ENCODE data around the gene TIMM29. TPM values are rescaled to one million over a fixed set of nuclear protein-coding genes. Genes with fewer than 3 reads are reported as not detected.

Gene TIMM29
- total and polyA plus RNA-seq, 3 donors from 2014 or later, result 20.2 to 45.7 (median 40.9) TPM

GRCh38 chr19:10920781-10921180 is 7.8 kb upstream of the TIMM29 start:
- Histone ChIP-seq H3K27me3 (no peaks in the 10 kb centered on the region), H3K36me3 (ENCODE audit: low read depth, missing control alignments) (no peaks in the 10 kb centered on the region), H3K4me1 (no peaks in the 10 kb centered on the region), H3K4me3 (no peak overlapping the region), H3K27ac (no peak overlapping the region), H3K9me3 (no peaks in the 10 kb centered on the region)
- 90 to 91% methylated on average over 14 to 16 of the region's 16 CpGs for WGBS, 2 donors
- DNase-seq, result no peak
- no peak for TF ChIP-seq POLR2A (IDR thresholded peaks at IDR 0.05)
- no peak for TF ChIP-seq CTCF (IDR thresholded peaks at IDR 0.05)
- intact Hi-C loops (cut with DNase I; ENCODE audit: low total_unique reads), result loop anchor here (10.0 kb wide), 1 partner anchor 46 kb away; the partner anchor contains the start of gene CARM1

DNA sequence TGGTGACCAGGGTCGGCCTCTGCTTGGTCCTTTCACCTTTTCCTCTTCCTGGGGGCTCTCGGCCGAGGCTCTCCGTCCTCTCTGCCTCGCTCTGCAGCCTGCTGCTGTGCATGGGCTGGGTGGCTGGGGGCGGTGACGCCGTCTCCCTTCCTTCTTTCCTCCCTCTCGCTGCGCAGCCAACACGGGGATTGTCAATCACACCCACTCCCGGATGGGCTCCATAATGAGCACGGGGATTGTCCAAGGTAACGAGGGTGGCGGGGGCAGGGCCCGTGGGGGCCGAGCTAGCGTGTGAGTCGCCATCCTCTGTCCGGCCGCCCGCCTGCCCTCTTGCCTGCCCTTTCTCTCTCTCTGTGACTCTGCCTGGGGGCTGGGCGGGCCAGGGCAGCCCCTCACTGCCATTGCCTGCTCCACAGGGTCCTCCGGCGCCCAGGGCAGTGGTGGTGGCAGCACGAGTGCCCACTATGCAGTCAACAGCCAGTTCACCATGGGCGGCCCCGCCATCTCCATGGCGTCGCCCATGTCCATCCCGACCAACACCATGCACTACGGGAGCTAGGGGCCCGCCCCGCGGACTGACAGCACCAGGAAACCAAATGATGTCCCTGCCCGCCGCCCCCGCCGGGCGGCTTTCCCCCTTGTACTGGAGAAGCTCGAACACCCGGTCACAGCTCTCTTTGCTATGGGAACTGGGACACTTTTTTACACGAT is 7.3 kb upstream of the TIMM29 start:
- Histone ChIP-seq H3K9me3 (no peaks in the 10 kb centered on the region), H3K27me3 (no peaks in the 10 kb centered on the region), H3K4me3 (no peak overlapping the region), H3K36me3 (ENCODE audit: low read depth, missing control alignments) (no peaks in the 10 kb centered on the region), H3K4me1 (no peaks in the 10 kb centered on the region), H3K27ac (no peak overlapping the region)
- 90 to 92% methylated on average over 40 to 43 of the region's 43 CpGs for WGBS, 2 donors
- intact Hi-C loops (cut with DNase I; ENCODE audit: low total_unique reads), result loop anchor here (10.0 kb wide), 1 partner anchor 47 kb away; the partner anchor contains the start of gene CARM1
- TF ChIP-seq POLR2A (IDR thresholded peaks at IDR 0.05) (no peak), CTCF (IDR thresholded peaks at IDR 0.05) (no peak)
- DNase-seq, result no peak

DNA sequence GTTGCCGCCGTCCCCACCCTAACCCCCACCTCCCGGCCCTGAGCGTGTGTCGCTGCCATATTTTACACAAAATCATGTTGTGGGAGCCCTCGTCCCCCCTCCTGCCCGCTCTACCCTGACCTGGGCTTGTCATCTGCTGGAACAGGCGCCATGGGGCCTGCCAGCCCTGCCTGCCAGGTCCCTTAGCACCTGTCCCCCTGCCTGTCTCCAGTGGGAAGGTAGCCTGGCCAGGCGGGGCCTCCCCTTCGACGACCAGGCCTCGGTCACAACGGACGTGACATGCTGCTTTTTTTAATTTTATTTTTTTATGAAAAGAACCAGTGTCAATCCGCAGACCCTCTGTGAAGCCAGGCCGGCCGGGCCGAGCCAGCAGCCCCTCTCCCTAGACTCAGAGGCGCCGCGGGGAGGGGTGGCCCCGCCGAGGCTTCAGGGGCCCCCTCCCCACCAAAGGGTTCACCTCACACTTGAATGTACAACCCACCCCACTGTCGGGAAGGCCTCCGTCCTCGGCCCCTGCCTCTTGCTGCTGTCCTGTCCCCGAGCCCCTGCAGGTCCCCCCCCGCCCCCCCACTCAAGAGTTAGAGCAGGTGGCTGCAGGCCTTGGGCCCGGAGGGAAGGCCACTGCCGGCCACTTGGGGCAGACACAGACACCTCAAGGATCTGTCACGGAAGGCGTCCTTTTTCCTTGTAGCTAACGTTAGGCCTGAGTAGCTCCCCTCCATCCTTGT is 6.5 kb upstream of the TIMM29 start:
- H3K27ac ChIP-seq, result no peak overlapping the region
- intact Hi-C loops (cut with DNase I; ENCODE audit: low total_unique reads), result loop anchor here (10.0 kb wide), 1 partner anchor 47 kb away; the partner anchor contains the start of gene CARM1

GRCh38 chr19:10922638-10923014 is 6.0 kb upstream of the TIMM29 start:
- no peak for DNase-seq
- no peaks in the 10 kb centered on the region for H3K27me3 ChIP-seq
- TF ChIP-seq CTCF (IDR thresholded peaks at IDR 0.05) (no peak), POLR2A (IDR thresholded peaks at IDR 0.05) (no peak)
- H3K4me3 ChIP-seq, result no peak overlapping the region
- no peaks in the 10 kb centered on the region for H3K9me3 ChIP-seq
- H3K36me3 ChIP-seq (ENCODE audit: low read depth, missing control alignments), result no peaks in the 10 kb centered on the region
- H3K4me1 ChIP-seq, result peaks cover 6% of the 10 kb centered on the region
- intact Hi-C loops (cut with DNase I; ENCODE audit: low total_unique reads), result loop anchor here (10.0 kb wide), 1 partner anchor 48 kb away; the partner anchor contains the start of gene CARM1
- H3K27ac ChIP-seq, result no peak overlapping the region
- 79 to 85% methylated on average over 13 of the region's 13 CpGs for WGBS, 2 donors

More for the DNA sequence above, 6.5 kb upstream of the TIMM29 start:
- WGBS, 2 donors, result 80 to 82% methylated on average over 29 to 33 of the region's 33 CpGs
- DNase-seq, result no peak
- H3K27me3 ChIP-seq, result no peaks in the 10 kb centered on the region
- no peak overlapping the region for H3K4me3 ChIP-seq
- H3K4me1 ChIP-seq, result peaks cover under 1% of the 10 kb centered on the region
- no peaks in the 10 kb centered on the region for H3K9me3 ChIP-seq
- no peaks in the 10 kb centered on the region for H3K36me3 ChIP-seq (ENCODE audit: low read depth, missing control alignments)
- TF ChIP-seq POLR2A (IDR thresholded peaks at IDR 0.05) (no peak), CTCF (IDR thresholded peaks at IDR 0.05) (no peak)

Data from testis (tissue), 3 donors.